Activated naive CD4-positive, alpha-beta T cell treated with anti-CD3 and anti-CD28 coated beads, Interleukin-2, amount 10 ng/mL, durations not matched to agents 5 hours and 36 hours (primary cell): Measurements from ENCODE around the gene TSTD1. TPM values are rescaled to one million over a fixed set of nuclear protein-coding genes. Genes with fewer than 3 reads are reported as not detected.

Source experiments
- total RNA-seq, 2 experiments: library from RNA; stranded (reverse); gene quantifications; one replicate each; pipeline ENCODE4 v1.2.3, GENCODE V29; 2021

Gene TSTD1
- total RNA-seq: 10 to 100 TPM; 60.7 to 63.0 TPM

GRCh38 chr1:161038523-161039153, at the start of gene TSTD1:
TSS of gene TSTD1 (minus strand) at chr1:161038964. CDS start at chr1:161038889, 75 bp downstream.

GRCh38 chr1:161069731-161070270, 31.0 kb upstream of the TSTD1 start, which contains the start of gene ARHGAP30:
TSS of gene ARHGAP30 (minus strand) at chr1:161069891. CDS start at chr1:161069624, 267 bp downstream.

GRCh38 chr1:161045736-161046604, 7.2 kb upstream of the TSTD1 start, which contains the start of gene USF1:
TSS of gene USF1 (minus strand) at chr1:161045977. CDS start at chr1:161043275, 2,702 bp downstream.

GRCh38 chr1:161020509-161021164, 18.1 kb downstream of the TSTD1 start, which contains the start of gene F11R:
TSS of gene F11R (minus strand) at chr1:161021152. CDS start at chr1:161021073, 79 bp downstream.

Other genes with a start within 250 kb of the TSTD1 start
- gene LY9, start 242.8 kb downstream of the TSTD1 start, total RNA-seq: 10 to 100 TPM; 75.9 to 76.3 TPM
- gene CD244, start 176.1 kb downstream of the TSTD1 start, total RNA-seq: under 1 TPM; 0.40 to 0.55 TPM
- gene ITLN1, start 153.8 kb downstream of the TSTD1 start, total RNA-seq: not detected
- not detected for gene ITLN2, start 84.2 kb downstream of the TSTD1 start, total RNA-seq
- gene F11R, start 17.8 kb downstream of the TSTD1 start, total RNA-seq: 10 to 100 TPM; 16.2 to 20.7 TPM
- gene USF1, start 7.0 kb upstream of the TSTD1 start, total RNA-seq: 10 to 100 TPM; 62.5 to 63.9 TPM
- gene ARHGAP30, start 30.9 kb upstream of the TSTD1 start, total RNA-seq: 100 to 1,000 TPM; 304 to 324 TPM
- not detected for gene NECTIN4, start 50.6 kb upstream of the TSTD1 start, total RNA-seq
- under 1 TPM; 0.58 to 0.63 TPM for gene KLHDC9, start 59.4 kb upstream of the TSTD1 start, total RNA-seq
- gene PFDN2, start 79.1 kb upstream of the TSTD1 start, total RNA-seq: 10 to 100 TPM; 47.2 to 48.3 TPM
- 10 to 100 TPM; 38.3 to 39.0 TPM for gene NIT1, start 79.1 kb upstream of the TSTD1 start, total RNA-seq
- gene DEDD, start 93.7 kb upstream of the TSTD1 start, total RNA-seq: 10 to 100 TPM; 30.2 to 35.5 TPM
- 100 to 1,000 TPM; 123 to 125 TPM for gene UFC1, start 115.0 kb upstream of the TSTD1 start, total RNA-seq
- gene USP21, start 120.5 kb upstream of the TSTD1 start, total RNA-seq: 10 to 100 TPM; 31.2 to 35.6 TPM
- gene PPOX, start 127.5 kb upstream of the TSTD1 start, total RNA-seq: 10 to 100 TPM; 35.8 to 39.2 TPM
- gene B4GALT3, start 138.5 kb upstream of the TSTD1 start, total RNA-seq: 10 to 100 TPM; 43.6 to 52.2 TPM
- 1 to 10 TPM; 1.8 to 1.9 TPM for gene ADAMTS4, start 160.1 kb upstream of the TSTD1 start, total RNA-seq
- 10 to 100 TPM; 82.5 to 90.4 TPM for gene NDUFS2, start 163.4 kb upstream of the TSTD1 start, total RNA-seq
- gene FCER1G, start 176.3 kb upstream of the TSTD1 start, total RNA-seq: 1 to 10 TPM; 2.7 to 2.9 TPM
- not detected for gene APOA2, start 184.7 kb upstream of the TSTD1 start, total RNA-seq
- gene TOMM40L, start 187.1 kb upstream of the TSTD1 start, total RNA-seq: 10 to 100 TPM; 19.6 to 20.4 TPM
- gene NR1I3, start 199.2 kb upstream of the TSTD1 start, total RNA-seq: not detected
- gene PCP4L1, start 219.8 kb upstream of the TSTD1 start, total RNA-seq: under 1 TPM; 0.26 to 0.71 TPM